ENCODE results near the gene KRTAP5-1. TPM values are rescaled to one million over a fixed set of nuclear protein-coding genes. Genes with fewer than 3 reads are reported as not detected.
A peak's percentile ranks its signal among the peaks of the same experiment; 100 is the strongest.

The KRTAP5-1 gene
- polyA plus RNA-seq, 2 donors: not detected

GRCh38 chr11:1548221-1549070 lies 36.6 kb downstream of the KRTAP5-1 start:
- Histone ChIP-seq H3K9me3 (ENCODE audit: control insufficient read depth in 2 of 2, insufficient read depth in 1 of 2, low read depth in 1 of 2, low read length in 1 of 2) (no peaks in the 10 kb centered on the region), H3K27ac (ENCODE audit: low read depth in 2 of 2, low read length in 1 of 2) (peak overlapping the region; percentile 14 to 59), H3K4me1 (ENCODE audit: control insufficient read depth in 2 of 2, insufficient read depth in 2 of 2, low read length in 1 of 2) (peaks cover 6 to 22% of the 10 kb centered on the region in 2 donors), H3K27me3 (ENCODE audit: control insufficient read depth in 1 of 2, insufficient read depth in 2 of 2, low read length in 2 of 2) (peaks cover 0 to 5% of the 10 kb centered on the region in 2 donors), H3K36me3 (ENCODE audit: control insufficient read depth in 2 of 2, insufficient read depth in 2 of 2, low read length in 1 of 2) (no peaks in the 10 kb centered on the region), H3K4me3 (ENCODE audit: low read depth in 1 of 2, low read length in 2 of 2) (peak overlapping the region in 1 of 2 donors; percentile 17)
- WGBS, 2 donors: 10 to 14% methylated on average over 29 to 34 of the region's 34 CpGs

- Histone ChIP-seq H3K36me3 (ENCODE audit: control insufficient read depth in 2 of 2, insufficient read depth in 2 of 2, low read length in 1 of 2) (no peaks in the 10 kb centered on the region), H3K9me3 (ENCODE audit: control insufficient read depth in 2 of 2, insufficient read depth in 1 of 2, low read depth in 1 of 2, low read length in 1 of 2) (no peaks in the 10 kb centered on the region), H3K4me3 (ENCODE audit: low read depth in 1 of 2, low read length in 2 of 2) (peak overlapping the region; percentile 17 to 26), H3K27me3 (ENCODE audit: control insufficient read depth in 1 of 2, insufficient read depth in 2 of 2, low read length in 2 of 2) (peaks cover 0 to 5% of the 10 kb centered on the region in 2 donors), H3K4me1 (ENCODE audit: control insufficient read depth in 2 of 2, insufficient read depth in 2 of 2, low read length in 1 of 2) (peaks cover 6 to 22% of the 10 kb centered on the region in 2 donors), H3K27ac (ENCODE audit: low read depth in 2 of 2, low read length in 1 of 2) (peak overlapping the region in 1 of 2 donors; percentile 47)
- WGBS, 2 donors: 14 to 17% methylated on average over 33 of the region's 33 CpGs
Measured at GRCh38 chr11:1547467-1548098, 37.5 kb downstream of the KRTAP5-1 start.

GRCh38 chr11:1546536-1547466 lies 38.3 kb downstream of the KRTAP5-1 start:
- Histone ChIP-seq H3K36me3 (ENCODE audit: control insufficient read depth in 2 of 2, insufficient read depth in 2 of 2, low read length in 1 of 2) (no peaks in the 10 kb centered on the region), H3K4me3 (ENCODE audit: low read depth in 1 of 2, low read length in 2 of 2) (peak overlapping the region; percentile 17 to 26), H3K27ac (ENCODE audit: low read depth in 2 of 2, low read length in 1 of 2) (peak overlapping the region in 1 of 2 donors; percentile 47), H3K27me3 (ENCODE audit: control insufficient read depth in 1 of 2, insufficient read depth in 2 of 2, low read length in 2 of 2) (peaks cover 0 to 5% of the 10 kb centered on the region in 2 donors), H3K4me1 (ENCODE audit: control insufficient read depth in 2 of 2, insufficient read depth in 2 of 2, low read length in 1 of 2) (peaks cover 6 to 22% of the 10 kb centered on the region in 2 donors), H3K9me3 (ENCODE audit: control insufficient read depth in 2 of 2, insufficient read depth in 1 of 2, low read depth in 1 of 2, low read length in 1 of 2) (no peaks in the 10 kb centered on the region)
- 1 to 2% methylated on average over 61 to 106 of the region's 106 CpGs for WGBS, 2 donors

- Histone ChIP-seq H3K27ac (ENCODE audit: low read depth in 2 of 2, low read length in 1 of 2) (no peak overlapping the region), H3K27me3 (ENCODE audit: control insufficient read depth in 1 of 2, insufficient read depth in 2 of 2, low read length in 2 of 2) (peaks cover 0 to 5% of the 10 kb centered on the region in 2 donors), H3K36me3 (ENCODE audit: control insufficient read depth in 2 of 2, insufficient read depth in 2 of 2, low read length in 1 of 2) (no peaks in the 10 kb centered on the region), H3K9me3 (ENCODE audit: control insufficient read depth in 2 of 2, insufficient read depth in 1 of 2, low read depth in 1 of 2, low read length in 1 of 2) (no peaks in the 10 kb centered on the region), H3K4me3 (ENCODE audit: low read depth in 1 of 2, low read length in 2 of 2) (no peak overlapping the region), H3K4me1 (ENCODE audit: control insufficient read depth in 2 of 2, insufficient read depth in 2 of 2, low read length in 1 of 2) (peaks cover 6 to 22% of the 10 kb centered on the region in 2 donors)
- 11 to 12% methylated on average over 18 of the region's 18 CpGs for WGBS, 2 donors
Measured at GRCh38 chr11:1546077-1546535, 39.0 kb downstream of the KRTAP5-1 start.

- Histone ChIP-seq H3K36me3 (ENCODE audit: control insufficient read depth in 2 of 2, insufficient read depth in 2 of 2, low read length in 1 of 2) (no peaks in the 10 kb centered on the region), H3K27ac (ENCODE audit: low read depth in 2 of 2, low read length in 1 of 2) (no peak overlapping the region), H3K27me3 (ENCODE audit: control insufficient read depth in 1 of 2, insufficient read depth in 2 of 2, low read length in 2 of 2) (peaks cover 0 to 5% of the 10 kb centered on the region in 2 donors), H3K4me1 (ENCODE audit: control insufficient read depth in 2 of 2, insufficient read depth in 2 of 2, low read length in 1 of 2) (peaks cover 6 to 22% of the 10 kb centered on the region in 2 donors), H3K9me3 (ENCODE audit: control insufficient read depth in 2 of 2, insufficient read depth in 1 of 2, low read depth in 1 of 2, low read length in 1 of 2) (no peaks in the 10 kb centered on the region), H3K4me3 (ENCODE audit: low read depth in 1 of 2, low read length in 2 of 2) (no peak overlapping the region)
- 77 to 78% methylated on average over 5 of the region's 5 CpGs for WGBS, 2 donors
Measured at GRCh38 chr11:1545432-1545831, 39.7 kb downstream of the KRTAP5-1 start.

- Histone ChIP-seq H3K9me3 (ENCODE audit: control insufficient read depth in 2 of 2, insufficient read depth in 1 of 2, low read depth in 1 of 2, low read length in 1 of 2) (no peaks in the 10 kb centered on the region), H3K4me1 (ENCODE audit: control insufficient read depth in 2 of 2, insufficient read depth in 2 of 2, low read length in 1 of 2) (peaks cover 6 to 22% of the 10 kb centered on the region in 2 donors), H3K27me3 (ENCODE audit: control insufficient read depth in 1 of 2, insufficient read depth in 2 of 2, low read length in 2 of 2) (peaks cover 0 to 5% of the 10 kb centered on the region in 2 donors), H3K36me3 (ENCODE audit: control insufficient read depth in 2 of 2, insufficient read depth in 2 of 2, low read length in 1 of 2) (no peaks in the 10 kb centered on the region), H3K27ac (ENCODE audit: low read depth in 2 of 2, low read length in 1 of 2) (no peak overlapping the region), H3K4me3 (ENCODE audit: low read depth in 1 of 2, low read length in 2 of 2) (no peak overlapping the region)
- WGBS, 2 donors: 84 to 94% methylated on average over 6 of the region's 6 CpGs
Measured at GRCh38 chr11:1544536-1544935, 40.5 kb downstream of the KRTAP5-1 start.

GRCh38 chr11:1543606-1544263 lies 41.3 kb downstream of the KRTAP5-1 start:
- Histone ChIP-seq H3K27me3 (ENCODE audit: control insufficient read depth in 1 of 2, insufficient read depth in 2 of 2, low read length in 2 of 2) (peaks cover 0 to 5% of the 10 kb centered on the region in 2 donors), H3K4me1 (ENCODE audit: control insufficient read depth in 2 of 2, insufficient read depth in 2 of 2, low read length in 1 of 2) (peaks cover 6 to 22% of the 10 kb centered on the region in 2 donors), H3K36me3 (ENCODE audit: control insufficient read depth in 2 of 2, insufficient read depth in 2 of 2, low read length in 1 of 2) (no peaks in the 10 kb centered on the region), H3K9me3 (ENCODE audit: control insufficient read depth in 2 of 2, insufficient read depth in 1 of 2, low read depth in 1 of 2, low read length in 1 of 2) (no peaks in the 10 kb centered on the region), H3K27ac (ENCODE audit: low read depth in 2 of 2, low read length in 1 of 2) (no peak overlapping the region), H3K4me3 (ENCODE audit: low read depth in 1 of 2, low read length in 2 of 2) (no peak overlapping the region)
- 80 to 82% methylated on average over 13 of the region's 13 CpGs for WGBS, 2 donors

GRCh38 chr11:1542267-1542666 lies 42.8 kb downstream of the KRTAP5-1 start:
- 54 to 64% methylated on average over 10 of the region's 10 CpGs for WGBS, 2 donors
- H3K27me3 ChIP-seq (ENCODE audit: control insufficient read depth in 1 of 2, insufficient read depth in 2 of 2, low read length in 2 of 2): peaks cover 0 to 5% of the 10 kb centered on the region in 2 donors
- H3K4me3 ChIP-seq (ENCODE audit: low read depth in 1 of 2, low read length in 2 of 2): no peak overlapping the region
- no peaks in the 10 kb centered on the region for H3K9me3 ChIP-seq (ENCODE audit: control insufficient read depth in 2 of 2, insufficient read depth in 1 of 2, low read depth in 1 of 2, low read length in 1 of 2)
- H3K27ac ChIP-seq (ENCODE audit: low read depth in 2 of 2, low read length in 1 of 2): no peak overlapping the region
- H3K4me1 ChIP-seq (ENCODE audit: control insufficient read depth in 2 of 2, insufficient read depth in 2 of 2, low read length in 1 of 2): peaks cover 0 to 16% of the 10 kb centered on the region in 2 donors
- H3K36me3 ChIP-seq (ENCODE audit: control insufficient read depth in 2 of 2, insufficient read depth in 2 of 2, low read length in 1 of 2): no peaks in the 10 kb centered on the region
